K562 (cell line): ENCODE results near the gene ABCB9. TPM values are rescaled to one million over a fixed set of nuclear protein-coding genes. Genes with fewer than 3 reads are reported as not detected.

Experiments
- BCLAF1 ChIP-seq, 2 experiments: fragments of 450-650 bp in 1 of 2; IDR thresholded peaks; 2 replicates each; pipeline ENCODE4 v1.6.1; 2011 to 2017; ENCODE audit warnings: low read depth in 2 of 2, antibody characterized with exemption in 1 of 2, borderline replicate concordance in 1 of 2, low read length in 1 of 2, mild to moderate bottlenecking in 1 of 2, mixed read lengths in 1 of 2; ENCODE audit not compliant: control insufficient read depth in 1 of 2
- CEBPB ChIP-seq: fragments of 450-650 bp; IDR thresholded peaks from 2 replicates; pipeline ENCODE4 v1.6.1; 2016; ENCODE audit warnings: missing genetic modification characterization, missing compliant biosample characterization
- CTBP1 ChIP-seq: fragments of 450-650 bp; IDR thresholded peaks from 2 replicates; pipeline ENCODE4 v1.6.1; 2016; ENCODE audit warnings: borderline replicate concordance
- CXXC5 ChIP-seq: fragments of 250-450 bp; sonication (Bioruptor Pico); IDR thresholded peaks from 2 replicates; pipeline ENCODE4 v1.8.0; 2022; ENCODE audit warnings: inconsistent platforms, mild to moderate bottlenecking, moderate library complexity
- E2F8 ChIP-seq: fragments of 450-650 bp; IDR thresholded peaks from 2 replicates; pipeline ENCODE4 v1.7.1; 2018; ENCODE audit warnings: mild to moderate bottlenecking, low read depth; ENCODE audit not compliant: partially characterized antibody
- FOXP1 ChIP-seq: sonication (generic); formaldehyde crosslinking; IDR thresholded peaks from 2 replicates; pipeline ENCODE4 v1.8.0; 2022; ENCODE audit warnings: mild to moderate bottlenecking, missing genetic modification reagents
- GABPB2 ChIP-seq: fragments of 250-450 bp; sonication (Bioruptor Pico); conservative IDR thresholded peaks from 2 replicates; pipeline ENCODE4 v1.5.1; 2021; ENCODE audit warnings: mild to moderate bottlenecking
- HDGF ChIP-seq: fragments of 450-650 bp; IDR thresholded peaks from 2 replicates; pipeline ENCODE4 v1.6.1; 2016
- MXI1 ChIP-seq: IDR thresholded peaks from 2 replicates; pipeline ENCODE4 v1.6.1; 2011; ENCODE audit warnings: low read depth, mild to moderate bottlenecking, improper control_type of control experiment, low read length
- PML ChIP-seq: IDR thresholded peaks from 2 replicates; pipeline ENCODE4 v1.6.1; 2012; ENCODE audit warnings: low read length, inconsistent platforms
- POLR2B ChIP-seq: fragments of 450-650 bp; IDR thresholded peaks from 2 replicates; pipeline ENCODE4 v1.6.1; 2018; ENCODE audit warnings: low read depth; ENCODE audit not compliant: partially characterized antibody
- PTRF ChIP-seq: fragments of 450-650 bp; IDR thresholded peaks from 2 replicates; pipeline ENCODE4 v1.6.1; 2016; ENCODE audit warnings: mild to moderate bottlenecking, missing genetic modification characterization, missing compliant biosample characterization
- SMARCC2 ChIP-seq: fragments of 450-650 bp; IDR thresholded peaks from 2 replicates; pipeline ENCODE4 v1.6.1; 2017; ENCODE audit warnings: antibody characterized with exemption, moderate library complexity, mild to moderate bottlenecking, low read depth
- SP1 ChIP-seq: sonication (generic); formaldehyde crosslinking; IDR thresholded peaks from 2 replicates; pipeline ENCODE4 v1.8.1; 2022; ENCODE audit warnings: mild to moderate bottlenecking, missing genetic modification reagents
- ZFX ChIP-seq: sonication (generic); formaldehyde crosslinking; IDR thresholded peaks from 2 replicates; pipeline ENCODE4 v1.8.0; 2022; ENCODE audit warnings: mild to moderate bottlenecking, missing genetic modification reagents, moderate library complexity
- ZNF133 ChIP-seq: fragments of 250-450 bp; sonication (Bioruptor Pico); IDR thresholded peaks from 2 replicates; pipeline ENCODE4 v1.4.0; 2020; ENCODE audit warnings: mild to moderate bottlenecking
- ZNF140 ChIP-seq: fragments of 250-450 bp; sonication (Bioruptor Pico); IDR thresholded peaks from 2 replicates; pipeline ENCODE4 v1.8.0; 2021; ENCODE audit warnings: moderate library complexity, mild to moderate bottlenecking, inconsistent platforms
- ZNF175 ChIP-seq: fragments of 200-800 bp; sonication (Bioruptor generic); IDR thresholded peaks from 2 replicates; pipeline ENCODE4 v1.6.1; 2016; ENCODE audit warnings: low read depth, mild to moderate bottlenecking, missing genetic modification characterization, missing compliant biosample characterization
- ZNF592 ChIP-seq: fragments of 450-650 bp; IDR thresholded peaks from 2 replicates; pipeline ENCODE4 v1.6.1; 2017; ENCODE audit warnings: antibody characterized with exemption, mild to moderate bottlenecking
- polyA plus RNA-seq, 8 experiments: library from polyadenylated mRNA; depleted of rRNA in 4 of 8; stranded (reverse) in 5 of 8; unstranded in 3 of 8; fragments of >200 nt; fragmentation: Nextera tagmentation in 2 of 8; fragmentation: Illumina TruSeq in 1 of 8; extraction: Ambion mirVana in 2 of 8; extraction: Trizol in 1 of 8; gene quantifications; 2 replicates each; pipeline versions ENCODE4 v1.2.1 to v1.2.3, GENCODE V29; 2011 to 2014; ENCODE audit warnings: inconsistent platforms in 1 of 8, missing spikeins in 1 of 8
- total RNA-seq, 7 experiments: library from RNA; depleted of rRNA in 6 of 7; stranded (reverse); fragments of >200 nt in 6 of 7; fragmentation: Illumina TruSeq in 2 of 7; extraction: Trizol in 2 of 7; gene quantifications; 2 replicates each; pipeline versions ENCODE4 v1.2.1 to v1.2.3, GENCODE V29; 2011 to 2021; ENCODE audit warnings: low replicate concordance in 1 of 7

ABCB9 gene
- total and polyA plus RNA-seq, 9 of the 15 experiments (the other 6 are each of a cell fraction or from before 2014, with no cell fraction given) = 0.20 to 12.6 (median 6.2) TPM

- TF ChIP-seq BCLAF1 (IDR thresholded peaks at IDR 0.05; ENCODE audit: borderline replicate concordance in 1 of 2, control insufficient read depth in 1 of 2, low read depth in 2 of 2, low read length in 1 of 2) (peak in 1 of 2 experiments; percentile 96; a peak in 2 of 4 replicates), SMARCC2 (no peak), ZNF592 (peak; percentile 46; the same call in 1 of the 2 replicates), ZNF140 (CRISPR knock-in tag) (no peak), CXXC5 (peak; percentile 45), CEBPB (peak; percentile 68), ZNF175 (CRISPR knock-in tag) (no peak), POLR2B (peak; percentile 52), CTBP1 (no peak; the same call in 1 of the 2 replicates), MXI1 (no peak; the same call in 1 of the 2 replicates), PTRF (tag) (no peak), ZFX (CRISPR knock-in tag) (peak; percentile 70), PML (peak; percentile 48; the same call in 1 of the 2 replicates), FOXP1 (no peak), GABPB2 (no peak), SP1 (CRISPR knock-in tag) (peak; percentile 97), ZNF133 (CRISPR knock-in tag) (no peak), HDGF (no peak), E2F8 (peak; percentile 61)
Measured at GRCh38 chr12:122974274-122974891, 8.1 kb upstream of the ABCB9 start (continued).
